ENCODE data around the gene E2F1. TPM values are rescaled to one million over a fixed set of nuclear protein-coding genes. Genes with fewer than 3 reads are reported as not detected.

The E2F1 gene
- total RNA-seq, 2 donors from 2014 or later = 45.4 to 123 TPM

GRCh38 chr20:33667676-33668465 is 18.3 kb downstream of the E2F1 start:
- no peaks in the 10 kb centered on the region for H3K36me3 Mint-ChIP-seq
- H3K27me3 Mint-ChIP-seq = no peaks in the 10 kb centered on the region
- DNase-seq (ENCODE audit: low spot score) (peak; percentile 82), ATAC-seq (peak; percentile 69 to 76)
- peaks cover 20 to 34% of the 10 kb centered on the region in 2 donors for H3K4me1 Mint-ChIP-seq (ENCODE audit: low read depth in 2 of 2)
- H3K9me3 Mint-ChIP-seq = no peaks in the 10 kb centered on the region
- peak overlapping the region; percentile 78 for H3K4me3 Mint-ChIP-seq
- H3K27ac Mint-ChIP-seq = peak overlapping the region; percentile 33 to 47

- DNase-seq (ENCODE audit: low spot score) = no peak
- H3K4me3 Mint-ChIP-seq = peak overlapping the region; percentile 78
- no peaks in the 10 kb centered on the region for H3K36me3 Mint-ChIP-seq
- H3K27me3 Mint-ChIP-seq = no peaks in the 10 kb centered on the region
- no peaks in the 10 kb centered on the region for H3K9me3 Mint-ChIP-seq
- peaks cover 22 to 35% of the 10 kb centered on the region in 2 donors for H3K4me1 Mint-ChIP-seq (ENCODE audit: low read depth in 2 of 2)
- peak; percentile 37 to 46 for ATAC-seq
- H3K27ac Mint-ChIP-seq = peak overlapping the region; percentile 74 to 80
Observed at GRCh38 chr20:33667245-33667675, 18.9 kb downstream of the E2F1 start.

GRCh38 chr20:33666293-33667244 is 19.6 kb downstream of the E2F1 start, which contains the start of gene ACTL10:
Gene ACTL10, plus strand, starts transcription at chr20:33666943. Its CDS starts 555 bp downstream, at chr20:33667498.
- peak within 1 kb of the TSS; percentile 80 to 86 for H3K27ac Mint-ChIP-seq
- peak within 1 kb of the TSS; percentile 93 for H3K4me3 Mint-ChIP-seq
- H3K4me1 Mint-ChIP-seq (ENCODE audit: low read depth in 2 of 2) = peaks cover 22 to 31% of the 10 kb centered on the region in 2 donors
- ATAC-seq (peak; percentile 81 to 87), DNase-seq (ENCODE audit: low spot score) (peak; percentile 92)
- H3K9me3 Mint-ChIP-seq = no peaks in the 10 kb centered on the region
- H3K27me3 Mint-ChIP-seq = no peaks in the 10 kb centered on the region
- no peaks in the 10 kb centered on the region for H3K36me3 Mint-ChIP-seq

- peaks cover 22 to 30% of the 10 kb centered on the region in 2 donors for H3K4me1 Mint-ChIP-seq (ENCODE audit: low read depth in 2 of 2)
- peak overlapping the region; percentile 80 to 86 for H3K27ac Mint-ChIP-seq
- no peaks in the 10 kb centered on the region for H3K9me3 Mint-ChIP-seq
- DNase-seq (ENCODE audit: low spot score) (no peak), ATAC-seq (no peak)
- no peaks in the 10 kb centered on the region for H3K27me3 Mint-ChIP-seq
- no peaks in the 10 kb centered on the region for H3K36me3 Mint-ChIP-seq
- peak overlapping the region; percentile 87 for H3K4me3 Mint-ChIP-seq
Observed at GRCh38 chr20:33664762-33665144, 21.4 kb downstream of the E2F1 start.

- Mint-ChIP-seq H3K4me1 (ENCODE audit: low read depth in 2 of 2) (peaks cover 22 to 29% of the 10 kb centered on the region in 2 donors), H3K27ac (peak overlapping the region; percentile 80 to 86), H3K4me3 (peak overlapping the region; percentile 87), H3K9me3 (no peaks in the 10 kb centered on the region), H3K36me3 (no peaks in the 10 kb centered on the region), H3K27me3 (no peaks in the 10 kb centered on the region)
- DNase-seq (ENCODE audit: low spot score) (no peak), ATAC-seq (no peak)
Observed at GRCh38 chr20:33664085-33664761, 22.0 kb downstream of the E2F1 start.

GRCh38 chr20:33663161-33664084 is 22.8 kb downstream of the E2F1 start:
- DNase-seq (ENCODE audit: low spot score) = peak; percentile 92
- Mint-ChIP-seq H3K4me3 (peak overlapping the region; percentile 87), H3K9me3 (no peaks in the 10 kb centered on the region), H3K27me3 (no peaks in the 10 kb centered on the region), H3K4me1 (ENCODE audit: low read depth in 2 of 2) (peaks cover 22 to 27% of the 10 kb centered on the region in 2 donors), H3K27ac (peak overlapping the region; percentile 80 to 86), H3K36me3 (no peaks in the 10 kb centered on the region)
- peak; percentile 81 to 84 for ATAC-seq

- no peaks in the 10 kb centered on the region for H3K27me3 Mint-ChIP-seq
- peak within 1 kb of the TSS; percentile 87 for H3K4me3 Mint-ChIP-seq
- ATAC-seq (no peak), DNase-seq (ENCODE audit: low spot score) (no peak)
- H3K4me1 Mint-ChIP-seq (ENCODE audit: low read depth in 2 of 2) = peaks cover 22 to 25% of the 10 kb centered on the region in 2 donors
- H3K36me3 Mint-ChIP-seq = no peaks in the 10 kb centered on the region
- no peaks in the 10 kb centered on the region for H3K9me3 Mint-ChIP-seq
- H3K27ac Mint-ChIP-seq = peak within 1 kb of the TSS; percentile 62 to 86
Observed at GRCh38 chr20:33662172-33662571, 24.0 kb downstream of the E2F1 start, which contains the start of gene C20orf144. Gene C20orf144, plus strand, starts transcription at chr20:33662327. Its CDS starts 19 bp downstream, at chr20:33662346.

GRCh38 chr20:33660685-33661058 is 25.5 kb downstream of the E2F1 start:
- H3K27me3 Mint-ChIP-seq = no peaks in the 10 kb centered on the region
- H3K4me3 Mint-ChIP-seq = no peak overlapping the region
- no peak overlapping the region for H3K27ac Mint-ChIP-seq

GRCh38 chr20:33660035-33660684 is 26.0 kb downstream of the E2F1 start:
- DNase-seq (ENCODE audit: low spot score) (no peak), ATAC-seq (no peak)
- Mint-ChIP-seq H3K4me1 (ENCODE audit: low read depth in 2 of 2) (peaks cover 13 to 16% of the 10 kb centered on the region in 2 donors), H3K27ac (no peak overlapping the region), H3K36me3 (no peaks in the 10 kb centered on the region), H3K27me3 (no peaks in the 10 kb centered on the region), H3K9me3 (no peaks in the 10 kb centered on the region), H3K4me3 (no peak overlapping the region)

More at GRCh38 chr20:33660685-33661058, 25.5 kb downstream of the E2F1 start:
- Mint-ChIP-seq H3K9me3 (no peaks in the 10 kb centered on the region), H3K4me1 (ENCODE audit: low read depth in 2 of 2) (peaks cover 16 to 17% of the 10 kb centered on the region in 2 donors), H3K36me3 (no peaks in the 10 kb centered on the region)
- ATAC-seq (no peak), DNase-seq (ENCODE audit: low spot score) (no peak)

GRCh38 chr20:33659341-33660034 is 26.7 kb downstream of the E2F1 start:
- no peaks in the 10 kb centered on the region for H3K36me3 Mint-ChIP-seq
- H3K27me3 Mint-ChIP-seq = no peaks in the 10 kb centered on the region
- no peaks in the 10 kb centered on the region for H3K9me3 Mint-ChIP-seq
- no peak for DNase-seq (ENCODE audit: low spot score)
- no peak overlapping the region for H3K4me3 Mint-ChIP-seq
- no peak for ATAC-seq
- H3K4me1 Mint-ChIP-seq (ENCODE audit: low read depth in 2 of 2) = peaks cover 6 to 10% of the 10 kb centered on the region in 2 donors
- H3K27ac Mint-ChIP-seq = no peak overlapping the region

GRCh38 chr20:33658929-33659328 is 27.3 kb downstream of the E2F1 start:
- DNase-seq (ENCODE audit: low spot score) (no peak), ATAC-seq (no peak)
- no peak overlapping the region for H3K27ac Mint-ChIP-seq
- no peaks in the 10 kb centered on the region for H3K27me3 Mint-ChIP-seq
- H3K36me3 Mint-ChIP-seq = no peaks in the 10 kb centered on the region
- no peaks in the 10 kb centered on the region for H3K9me3 Mint-ChIP-seq
- peaks cover 3 to 6% of the 10 kb centered on the region in 2 donors for H3K4me1 Mint-ChIP-seq (ENCODE audit: low read depth in 2 of 2)
- no peak overlapping the region for H3K4me3 Mint-ChIP-seq
